Sciatic nerve (tissue), 2 donors: ENCODE results near the gene TTYH2. TPM values are rescaled to one million over a fixed set of nuclear protein-coding genes. Genes with fewer than 3 reads are reported as not detected.
A peak's percentile ranks its signal among the peaks of the same experiment; 100 is the strongest.

Experiments
- ATAC-seq: fragments of 200-7000 bp; cut with Tn5 transposase; one replicate; pipeline ENCODE4 v1.9.1; 2020; ENCODE audit warnings: mild to moderate bottlenecking, moderate library complexity
- DNase-seq: peaks from one replicate; pipeline ENCODE4 v3.0.0-alpha.2; 2020; ENCODE audit warnings: low spot score
- intact Hi-C: fragments of 100-400 bp; cut with DNase I; formaldehyde crosslinking; loops from one replicate; pipeline ENCODE4 v1.14.2; 2022
- total RNA-seq: library from RNA; stranded (reverse); fragmentation: NEBNext Ultra II Directional; extraction: Animal tissue kit (Norgen Biotek cat#: 25700); gene quantifications from one replicate; pipeline ENCODE4 v1.2.1, GENCODE V29; 2021
- donor health status: DM: no; HTN: no; CAD: no.
- donor health status: DM: no; HTN: no; CAD: no.

The TTYH2 gene
- total RNA-seq, 1 donor from 2014 or later = 46.7 TPM

GRCh38 chr17:74190807-74191406 is 22.5 kb upstream of the TTYH2 start:
- ATAC-seq (peak; percentile 18), DNase-seq (no peak)
- intact Hi-C loops = no loop called here

- DNase-seq (no peak), ATAC-seq (peak; percentile 79)
- intact Hi-C loops = no loop called here
These were observed 20.2 kb upstream of the TTYH2 start for GRCh38 chr17:74192950-74193781.

DNA sequence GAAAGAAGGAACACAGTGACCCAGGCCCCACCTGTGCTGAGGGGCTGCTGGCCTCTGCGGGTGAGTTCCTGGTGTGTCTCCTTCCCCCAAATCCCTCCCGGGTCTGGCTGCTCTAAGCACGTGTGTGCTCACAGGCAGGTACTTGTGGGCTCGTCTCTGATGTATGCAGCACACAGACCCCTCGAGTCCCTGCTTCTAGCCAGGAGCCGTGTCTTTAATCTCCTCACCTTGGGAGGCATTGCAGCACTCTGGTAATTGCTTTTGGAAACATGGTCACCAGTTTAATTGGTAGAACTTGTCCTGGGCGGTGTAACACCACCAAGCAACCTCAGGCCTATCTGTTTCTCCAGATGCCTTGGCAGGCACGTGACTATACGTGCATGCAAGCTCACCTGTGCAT is 18.7 kb upstream of the TTYH2 start:
- ATAC-seq (no peak), DNase-seq (no peak)
- intact Hi-C loops = no loop called here

DNA sequence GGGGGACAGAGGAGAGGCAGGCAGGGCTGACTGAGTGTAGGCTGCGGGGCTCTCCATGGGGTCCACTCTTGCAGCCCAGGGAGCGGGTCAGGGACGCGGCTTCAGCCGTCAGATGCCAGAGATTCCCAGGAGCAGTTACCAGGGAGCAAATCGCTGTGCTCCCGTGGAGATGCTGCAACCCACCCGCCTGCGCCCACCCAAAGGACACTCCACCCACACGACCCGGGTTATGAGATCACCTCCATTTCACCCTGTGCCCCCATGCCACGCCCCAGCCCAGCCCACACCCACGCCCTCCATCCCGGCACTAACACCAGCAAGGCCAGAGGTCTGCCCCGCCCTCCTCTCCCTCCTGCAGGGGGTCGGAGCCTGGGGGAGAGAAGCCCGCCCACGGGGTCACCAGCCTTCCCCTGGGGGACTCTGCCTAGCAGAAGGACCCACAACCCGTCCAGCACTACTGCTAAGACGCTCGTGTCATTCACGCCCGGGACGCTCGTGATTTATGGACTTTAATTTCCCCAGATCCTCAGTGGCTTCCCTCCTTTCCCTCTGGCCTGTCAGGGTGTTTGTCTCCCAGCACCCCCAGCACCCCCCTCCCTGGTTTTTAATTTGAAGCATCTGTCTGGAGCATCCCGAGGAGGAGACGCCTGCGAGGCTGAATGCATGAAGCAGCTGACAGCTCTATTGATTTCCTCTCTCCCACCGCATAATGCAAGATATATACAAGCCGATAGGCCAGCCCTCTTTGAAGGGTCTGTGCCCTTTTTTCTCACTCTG is 16.6 kb upstream of the TTYH2 start:
- ATAC-seq (no peak), DNase-seq (no peak)
- intact Hi-C loops = no loop called here

DNA sequence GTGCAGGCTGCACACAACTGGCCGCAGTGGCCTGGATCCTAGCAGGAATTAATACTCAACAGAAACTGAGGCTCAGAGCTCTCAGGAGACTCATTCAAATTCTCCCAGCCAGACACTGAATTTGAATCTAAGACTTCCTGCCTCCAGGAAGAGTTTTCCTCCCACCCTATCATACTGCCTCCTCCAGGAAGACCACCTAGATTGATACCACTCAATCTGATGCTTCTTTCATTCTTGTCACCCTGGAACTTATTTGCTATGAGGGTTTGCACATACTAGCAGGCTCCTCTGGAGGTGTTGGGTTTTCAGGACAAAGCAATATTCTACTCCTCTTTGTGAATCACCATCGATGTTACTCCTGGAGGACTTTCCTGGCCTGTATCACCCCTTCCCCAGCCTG is 15.6 kb upstream of the TTYH2 start:
- intact Hi-C loops = no loop called here
- DNase-seq = no peak
- ATAC-seq = no peak

GRCh38 chr17:74198694-74199093 is 14.7 kb upstream of the TTYH2 start:
- no peak for ATAC-seq
- intact Hi-C loops = no loop called here
- DNase-seq = no peak

DNA sequence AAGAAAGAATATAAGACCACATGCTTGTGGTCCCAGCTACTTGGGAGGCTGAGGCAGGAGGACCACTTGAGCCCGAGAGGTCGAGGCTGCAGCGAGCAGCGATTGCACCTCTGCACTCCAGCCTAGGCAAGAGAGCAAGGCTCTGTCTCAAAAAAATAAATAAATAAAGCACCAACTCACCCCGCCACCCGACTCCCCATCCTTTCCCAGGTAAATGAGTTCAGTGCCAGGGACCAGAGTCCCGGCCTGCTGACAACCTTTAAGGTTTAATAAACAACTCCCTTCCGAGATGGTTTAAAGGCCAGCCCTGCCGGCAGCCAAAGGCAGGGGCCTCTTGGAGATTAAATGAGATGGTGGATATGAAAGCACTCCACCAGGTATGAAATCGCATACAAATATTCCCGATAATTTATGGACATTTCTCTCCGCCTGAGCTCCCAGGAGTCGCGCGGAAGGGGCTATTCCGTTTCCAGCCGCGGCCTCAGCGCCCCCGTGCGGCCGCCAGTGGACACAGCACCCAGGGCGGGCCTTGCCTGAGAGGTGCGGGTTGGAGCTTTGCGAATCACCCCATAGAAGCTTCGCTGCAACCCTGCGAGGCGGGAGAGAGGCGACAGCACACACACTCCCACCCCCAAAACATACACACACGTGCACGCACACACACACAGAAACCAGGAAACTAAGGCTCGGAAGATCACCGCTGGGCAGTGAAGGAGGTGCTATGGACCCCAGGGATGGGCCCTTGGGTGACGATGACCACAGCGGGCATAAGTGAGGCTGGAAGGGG is 13.9 kb upstream of the TTYH2 start:
- peak; percentile 43 for ATAC-seq
- intact Hi-C loops = loop anchor here (10.0 kb wide), 1 partner anchor 165 kb away; the partner anchor contains the start of genes BTBD17 and GPR142

GRCh38 chr17:74200112-74200511 is 13.3 kb upstream of the TTYH2 start:
- DNase-seq = no peak
- no peak for ATAC-seq
- intact Hi-C loops = loop anchor here (10.0 kb wide), 1 partner anchor 165 kb away; the partner anchor contains the start of genes BTBD17 and GPR142

More for the DNA sequence above, 13.9 kb upstream of the TTYH2 start:
- peak; percentile 73 for DNase-seq

GRCh38 chr17:74201250-74201649 is 12.1 kb upstream of the TTYH2 start:
- intact Hi-C loops = loop anchor here (10.0 kb wide), 1 partner anchor 164 kb away; the partner anchor contains the start of genes BTBD17 and GPR142
- no peak for DNase-seq
- ATAC-seq = no peak

GRCh38 chr17:74201948-74202347 is 11.4 kb upstream of the TTYH2 start:
- DNase-seq = no peak
- intact Hi-C loops = loop anchor here (10.0 kb wide), 1 partner anchor 163 kb away; the partner anchor contains the start of genes BTBD17 and GPR142
- ATAC-seq = no peak

DNA sequence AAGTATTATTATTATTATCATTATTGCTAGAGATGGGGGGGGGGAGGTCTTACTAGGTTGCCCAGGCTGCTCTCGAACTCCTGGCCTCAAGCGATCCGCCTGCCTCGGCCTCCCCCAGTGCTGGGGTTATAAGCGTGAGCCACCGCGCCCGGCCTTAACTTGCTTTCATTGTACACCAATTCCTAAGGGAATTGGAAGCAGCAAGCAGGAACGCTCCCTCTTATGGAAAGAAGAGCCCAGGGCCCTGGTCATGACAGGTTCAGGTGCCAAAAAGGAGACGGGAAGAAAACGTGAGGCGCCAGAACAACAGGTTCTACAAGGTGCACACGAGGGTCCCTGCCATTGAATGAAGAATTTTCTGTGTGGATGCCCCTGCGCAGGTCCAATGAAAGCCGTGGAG is 10.4 kb upstream of the TTYH2 start:
- ATAC-seq (no peak), DNase-seq (no peak)
- intact Hi-C loops = loop anchor here (10.0 kb wide), 1 partner anchor 162 kb away; the partner anchor contains the start of genes BTBD17 and GPR142

- peak; percentile 98 for DNase-seq
- intact Hi-C loops = loop anchor here (10.0 kb wide), 1 partner anchor 161 kb away; the partner anchor contains the start of genes BTBD17 and GPR142
These were observed 9.7 kb upstream of the TTYH2 start, which contains the start of gene RPL38 for GRCh38 chr17:74203439-74204240. Gene RPL38, plus strand, starts transcription at chr17:74203678. Its CDS starts 278 bp downstream, at chr17:74203956.

DNA sequence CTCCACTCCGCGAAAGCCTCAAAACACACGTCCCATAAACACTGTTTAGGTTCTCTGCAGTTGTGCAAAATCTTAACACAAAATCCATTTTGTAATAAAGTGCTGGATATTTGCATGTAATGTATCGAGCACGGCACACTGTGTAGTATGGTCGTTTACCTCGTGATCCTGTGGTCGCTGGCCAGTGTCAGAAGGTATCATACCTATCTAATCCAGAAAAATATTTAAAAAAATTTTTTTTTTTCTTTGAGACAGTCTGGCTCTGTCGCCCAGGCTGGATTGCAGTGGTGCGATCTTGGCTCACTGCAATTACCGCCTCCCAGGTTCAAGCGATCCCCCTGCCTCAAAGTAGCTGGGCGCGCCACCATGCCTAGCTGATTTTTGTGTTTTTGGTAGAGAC is 8.9 kb upstream of the TTYH2 start:
- intact Hi-C loops = loop anchor here (10.0 kb wide), 1 partner anchor 160 kb away; the partner anchor contains the start of genes BTBD17 and GPR142
- ATAC-seq = no peak
- DNase-seq = no peak

More at GRCh38 chr17:74203439-74204240, 9.7 kb upstream of the TTYH2 start, which contains the start of gene RPL38:
- peak; percentile 91 for ATAC-seq

DNA sequence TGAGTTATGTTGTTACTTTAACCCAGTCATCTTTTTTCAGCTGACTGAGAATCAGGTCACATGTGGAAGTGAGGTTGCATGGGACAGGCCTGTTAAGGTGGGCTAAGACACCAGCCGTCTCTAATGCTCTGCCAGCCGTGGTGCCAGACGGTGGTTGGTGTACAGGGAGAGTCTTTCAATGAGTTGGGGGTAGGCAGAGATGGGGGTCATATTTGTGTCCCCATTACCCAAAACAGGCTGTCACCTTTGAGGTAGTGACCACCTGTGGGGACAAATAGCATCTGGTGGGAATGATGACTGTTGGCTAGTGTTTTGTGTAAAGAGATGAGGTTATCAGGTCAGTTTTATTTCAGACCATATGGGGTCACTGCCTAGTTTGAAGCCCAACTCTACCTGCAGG is 8.1 kb upstream of the TTYH2 start:
- ATAC-seq (no peak), DNase-seq (no peak)

GRCh38 chr17:74206332-74206818 is 7.0 kb upstream of the TTYH2 start:
- intact Hi-C loops = loop anchor here (10.0 kb wide), 1 partner anchor 158 kb away; the partner anchor contains the start of genes BTBD17 and GPR142
- ATAC-seq (no peak), DNase-seq (no peak)

More for the DNA sequence above, 8.1 kb upstream of the TTYH2 start:
- intact Hi-C loops = loop anchor here (10.0 kb wide), 1 partner anchor 160 kb away; the partner anchor contains the start of genes BTBD17 and GPR142

GRCh38 chr17:74210191-74211140 is 2.9 kb upstream of the TTYH2 start:
- intact Hi-C loops = loop anchor here (5.0 kb wide), 1 partner anchor 87 kb away; no protein-coding TSS in a partner anchor
- ATAC-seq (peak; percentile 45), DNase-seq (peak; percentile 86)
